Vagina (tissue), 2 donors: ENCODE measurements around the gene KCNG2.

ENCODE experiments used
- CTCF ChIP-seq, 3 experiments: fragments of 450-650 bp in 2 of 3; fragments of 200-600 bp in 1 of 3; sonication (generic) in 1 of 3; IDR thresholded peaks; one replicate each; pipeline ENCODE4 v1.5.1; 2017 to 2019; ENCODE audit warnings: antibody characterized with exemption in 3 of 3, mild to moderate bottlenecking in 2 of 3, moderate library complexity in 2 of 3
- POLR2A ChIP-seq, 2 donors: fragments of 450-650 bp; IDR thresholded peaks; one replicate each; pipeline ENCODE4 v1.6.1; 2017; ENCODE audit warnings: antibody characterized with exemption in 2 of 2, mild to moderate bottlenecking in 2 of 2, moderate library complexity in 2 of 2

- TF ChIP-seq POLR2A (IDR thresholded peaks at IDR 0.05) (no peak), CTCF (IDR thresholded peaks at IDR 0.05) (no peak)
These were observed 130.1 kb downstream of the KCNG2 start for GRCh38 chr18:79927607-79928562.
